ENCODE results near the gene THBS4.

Gene THBS4

GRCh38 chr5:80057099-80057498 is 22.0 kb downstream of the THBS4 start:
- TF ChIP-seq CTCF (IDR thresholded peaks at IDR 0.05; ENCODE audit: low read depth, low read length): no peak
- no peak overlapping the region for H3K4me3 ChIP-seq (replicated peaks in 1 of 2; ENCODE audit: low read depth in 2 of 2, low read length in 2 of 2)
- no peak for DNase-seq (ENCODE audit: low read depth in 2 of 2)

GRCh38 chr5:80057921-80058320 is 22.8 kb downstream of the THBS4 start:
- no peak overlapping the region for H3K4me3 ChIP-seq (replicated peaks in 1 of 2; ENCODE audit: low read depth in 2 of 2, low read length in 2 of 2)
- no peak for DNase-seq (ENCODE audit: low read depth in 2 of 2)
- no peak for TF ChIP-seq CTCF (IDR thresholded peaks at IDR 0.05; ENCODE audit: low read depth, low read length)

GRCh38 chr5:80059354-80059980 is 24.3 kb downstream of the THBS4 start:
- DNase-seq (ENCODE audit: low read depth in 2 of 2): no peak
- no peak for TF ChIP-seq CTCF (IDR thresholded peaks at IDR 0.05; ENCODE audit: low read depth, low read length)
- no peak overlapping the region for H3K4me3 ChIP-seq (replicated peaks in 1 of 2; ENCODE audit: low read depth in 2 of 2, low read length in 2 of 2)

GRCh38 chr5:80060966-80061365 is 25.8 kb downstream of the THBS4 start:
- no peak for TF ChIP-seq CTCF (IDR thresholded peaks at IDR 0.05; ENCODE audit: low read depth, low read length)
- DNase-seq (ENCODE audit: low read depth in 2 of 2): no peak
- H3K4me3 ChIP-seq (replicated peaks in 1 of 2; ENCODE audit: low read depth in 2 of 2, low read length in 2 of 2): no peak overlapping the region

- no peak overlapping the region for H3K4me3 ChIP-seq (replicated peaks in 1 of 2; ENCODE audit: low read depth in 2 of 2, low read length in 2 of 2)
- DNase-seq (ENCODE audit: low read depth in 2 of 2): no peak
- TF ChIP-seq CTCF (IDR thresholded peaks at IDR 0.05; ENCODE audit: low read depth, low read length): no peak
Observed at GRCh38 chr5:80061547-80061946, 26.4 kb downstream of the THBS4 start.

GRCh38 chr5:80064124-80064523 is 29.0 kb downstream of the THBS4 start:
- H3K4me3 ChIP-seq (replicated peaks in 1 of 2; ENCODE audit: low read depth in 2 of 2, low read length in 2 of 2): no peak overlapping the region
- no peak for TF ChIP-seq CTCF (IDR thresholded peaks at IDR 0.05; ENCODE audit: low read depth, low read length)
- peak in 1 of 2 donors; percentile 57 for DNase-seq (ENCODE audit: low read depth in 2 of 2)

GRCh38 chr5:80067016-80067415 is 31.9 kb downstream of the THBS4 start:
- DNase-seq (ENCODE audit: low read depth in 2 of 2): no peak
- no peak overlapping the region for H3K4me3 ChIP-seq (replicated peaks in 1 of 2; ENCODE audit: low read depth in 2 of 2, low read length in 2 of 2)
- TF ChIP-seq CTCF (IDR thresholded peaks at IDR 0.05; ENCODE audit: low read depth, low read length): no peak
